Urinary bladder (tissue), 4 donors: ENCODE measurements around the gene ATP6V1G1. TPM values are rescaled to one million over a fixed set of nuclear protein-coding genes. Genes with fewer than 3 reads are reported as not detected.

Experiments
- DNase-seq: peaks from one replicate; pipeline ENCODE4 v3.0.0-alpha.2; 2015; ENCODE audit errors: extremely low spot score
- H3K27ac ChIP-seq: one replicate; pipeline ENCODE4 v1.5.1; 2013; ENCODE audit warnings: low read depth, mild to moderate bottlenecking, moderate library complexity
- H3K36me3 ChIP-seq: one replicate; pipeline ENCODE4 v1.6.1; 2013; ENCODE audit warnings: mild to moderate bottlenecking, moderate library complexity; ENCODE audit not compliant: insufficient read depth
- H3K4me1 ChIP-seq: one replicate; pipeline ENCODE4 v1.6.1; 2013; ENCODE audit warnings: mild to moderate bottlenecking, moderate library complexity; ENCODE audit not compliant: insufficient read depth
- H3K4me3 ChIP-seq: one replicate; pipeline ENCODE4 v1.5.1; 2013; ENCODE audit warnings: low read depth, low read length
- WGBS: extraction: QIAGEN DNeasy Blood & Tissue Kit; methylation state at CpG from one replicate; pipeline ENCODE4 v1.1.7; 2013; 5-methylcytosine and 5-hydroxymethylcytosine counted together
- polyA plus RNA-seq: library from polyadenylated mRNA; stranded (reverse); fragments of 200-250 nt; gene quantifications from one replicate; pipeline ENCODE4 v1.2.3, GENCODE V29; 2013
- total RNA-seq: library from RNA; depleted of rRNA; stranded (reverse); fragments of >200 nt; gene quantifications from one replicate; pipeline ENCODE4 v1.2.3, GENCODE V29; 2014
- donor health status: healthy with polysubstance abuse.
- donor health status: healthy.

Gene ATP6V1G1
- 127 TPM for total RNA-seq
- polyA plus RNA-seq: 133 TPM

- Histone ChIP-seq H3K36me3 (no peaks in the 10 kb centered on the region), H3K27ac (peak within 1 kb of the TSS; percentile 95), H3K4me3 (peak within 1 kb of the TSS; percentile 80), H3K4me1 (no peaks in the 10 kb centered on the region)
- peak; percentile 99 for DNase-seq
- under 1% methylated on average over 52 of the region's 52 CpGs for WGBS
Observed at GRCh38 chr9:114587345-114588202, at the start of gene ATP6V1G1. ATP6V1G1 (plus strand) TSS chr9:114587769; CDS start chr9:114587839, 70 bp downstream.

GRCh38 chr9:114538241-114538640, 49.3 kb upstream of the ATP6V1G1 start:
- Histone ChIP-seq H3K36me3 (no peaks in the 10 kb centered on the region), H3K27ac (no peak overlapping the region), H3K4me3 (no peak overlapping the region), H3K4me1 (no peaks in the 10 kb centered on the region)
- DNase-seq: no peak
- 30% methylated on average over 5 of the region's 5 CpGs for whole genome bisulfite sequencing

- WGBS: 61% methylated on average over 9 of the region's 9 CpGs
Observed at GRCh38 chr9:114539701-114540380, 47.7 kb upstream of the ATP6V1G1 start.

GRCh38 chr9:114545055-114545454, 42.5 kb upstream of the ATP6V1G1 start:
- DNase-seq: no peak
- H3K4me1 ChIP-seq: no peaks in the 10 kb centered on the region
- H3K27ac ChIP-seq: no peak overlapping the region
- no peaks in the 10 kb centered on the region for H3K36me3 ChIP-seq
- no peak overlapping the region for H3K4me3 ChIP-seq
- WGBS: 34% methylated on average over 5 of the region's 5 CpGs

More at GRCh38 chr9:114539701-114540380, 47.7 kb upstream of the ATP6V1G1 start:
- Histone ChIP-seq H3K27ac (no peak overlapping the region), H3K4me1 (no peaks in the 10 kb centered on the region), H3K4me3 (no peak overlapping the region), H3K36me3 (no peaks in the 10 kb centered on the region)
- no peak for DNase-seq

GRCh38 chr9:114546851-114547250, 40.7 kb upstream of the ATP6V1G1 start:
- no peak overlapping the region for H3K27ac ChIP-seq
- H3K4me3 ChIP-seq: no peak overlapping the region
- DNase-seq: no peak
- no peaks in the 10 kb centered on the region for H3K36me3 ChIP-seq
- H3K4me1 ChIP-seq: no peaks in the 10 kb centered on the region

- WGBS: 68% methylated on average over 9 of the region's 9 CpGs
Observed at GRCh38 chr9:114549697-114550330, 37.8 kb upstream of the ATP6V1G1 start.

GRCh38 chr9:114551750-114552685, 35.6 kb upstream of the ATP6V1G1 start:
- peaks cover 1% of the 10 kb centered on the region for H3K4me1 ChIP-seq
- no peak overlapping the region for H3K27ac ChIP-seq
- H3K36me3 ChIP-seq: no peaks in the 10 kb centered on the region
- DNase-seq: no peak
- 65% methylated on average over 6 of the region's 6 CpGs for WGBS
- H3K4me3 ChIP-seq: no peak overlapping the region

More at GRCh38 chr9:114549697-114550330, 37.8 kb upstream of the ATP6V1G1 start:
- Histone ChIP-seq H3K27ac (no peak overlapping the region), H3K4me3 (no peak overlapping the region), H3K4me1 (peaks cover 1% of the 10 kb centered on the region), H3K36me3 (no peaks in the 10 kb centered on the region)
- DNase-seq: no peak

GRCh38 chr9:114552706-114553105, 34.9 kb upstream of the ATP6V1G1 start:
- no peaks in the 10 kb centered on the region for H3K36me3 ChIP-seq
- 90% methylated on average over 5 of the region's 5 CpGs for WGBS
- no peak overlapping the region for H3K27ac ChIP-seq
- peaks cover 1% of the 10 kb centered on the region for H3K4me1 ChIP-seq
- H3K4me3 ChIP-seq: no peak overlapping the region
- DNase-seq: no peak

GRCh38 chr9:114553202-114553601, 34.4 kb upstream of the ATP6V1G1 start:
- no peak for DNase-seq
- H3K36me3 ChIP-seq: no peaks in the 10 kb centered on the region
- H3K4me1 ChIP-seq: peaks cover 1% of the 10 kb centered on the region
- no peak overlapping the region for H3K27ac ChIP-seq
- no peak overlapping the region for H3K4me3 ChIP-seq
- WGBS: 92% methylated on average over 3 of the region's 3 CpGs

- DNase-seq: no peak
- no peaks in the 10 kb centered on the region for H3K36me3 ChIP-seq
- H3K4me3 ChIP-seq: no peak overlapping the region
- peaks cover 1% of the 10 kb centered on the region for H3K4me1 ChIP-seq
- 71% methylated on average over 1 of the region's 1 CpG for WGBS
- no peak overlapping the region for H3K27ac ChIP-seq
Observed at GRCh38 chr9:114555696-114556095, 31.9 kb upstream of the ATP6V1G1 start.

GRCh38 chr9:114558027-114558675, 29.4 kb upstream of the ATP6V1G1 start:
- no peaks in the 10 kb centered on the region for H3K36me3 ChIP-seq
- 41% methylated on average over 3 of the region's 3 CpGs for WGBS
- no peak for DNase-seq
- H3K4me1 ChIP-seq: no peaks in the 10 kb centered on the region
- H3K27ac ChIP-seq: no peak overlapping the region
- H3K4me3 ChIP-seq: no peak overlapping the region

- no peak for DNase-seq
- WGBS: 45% methylated on average over 2 of the region's 2 CpGs
- no peaks in the 10 kb centered on the region for H3K4me1 ChIP-seq
- no peak overlapping the region for H3K27ac ChIP-seq
- no peaks in the 10 kb centered on the region for H3K36me3 ChIP-seq
- no peak overlapping the region for H3K4me3 ChIP-seq
Observed at GRCh38 chr9:114559830-114560513, 27.6 kb upstream of the ATP6V1G1 start.
